ENCODE measurements around the gene ZNF398.

The ZNF398 gene

DNA sequence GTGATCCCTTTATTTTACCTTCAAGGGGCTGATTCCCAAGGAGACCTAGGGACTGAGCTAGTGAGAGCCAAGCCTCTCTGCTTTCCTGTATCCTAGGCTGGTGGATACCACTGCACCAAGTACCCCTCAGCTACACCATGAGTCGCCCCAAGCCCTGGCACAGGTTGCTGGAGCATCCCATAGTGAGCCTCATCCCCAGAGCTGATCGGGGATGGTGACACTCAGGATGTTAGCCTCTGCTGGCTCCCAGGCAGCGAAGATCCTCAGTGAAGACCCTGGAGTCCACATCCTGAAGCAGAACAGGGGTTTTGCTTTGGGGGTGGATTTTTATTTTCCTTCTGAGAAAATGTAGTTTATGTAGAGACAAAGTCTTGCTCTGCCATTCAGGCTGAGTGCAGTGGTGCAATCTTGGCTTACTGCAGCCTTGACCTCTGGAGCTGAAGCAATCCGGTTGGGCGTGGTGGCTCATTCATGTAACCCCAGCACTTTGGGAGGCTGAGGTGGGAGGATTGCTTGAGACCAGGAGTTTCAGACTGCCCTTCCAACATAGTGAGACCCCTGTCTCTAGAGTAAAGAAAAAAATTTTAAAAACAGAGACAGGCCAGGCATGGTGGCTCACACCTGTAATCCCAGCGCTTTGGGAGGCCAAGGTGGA is 79.7 kb downstream of the ZNF398 start:
- no peak for DNase-seq

DNA sequence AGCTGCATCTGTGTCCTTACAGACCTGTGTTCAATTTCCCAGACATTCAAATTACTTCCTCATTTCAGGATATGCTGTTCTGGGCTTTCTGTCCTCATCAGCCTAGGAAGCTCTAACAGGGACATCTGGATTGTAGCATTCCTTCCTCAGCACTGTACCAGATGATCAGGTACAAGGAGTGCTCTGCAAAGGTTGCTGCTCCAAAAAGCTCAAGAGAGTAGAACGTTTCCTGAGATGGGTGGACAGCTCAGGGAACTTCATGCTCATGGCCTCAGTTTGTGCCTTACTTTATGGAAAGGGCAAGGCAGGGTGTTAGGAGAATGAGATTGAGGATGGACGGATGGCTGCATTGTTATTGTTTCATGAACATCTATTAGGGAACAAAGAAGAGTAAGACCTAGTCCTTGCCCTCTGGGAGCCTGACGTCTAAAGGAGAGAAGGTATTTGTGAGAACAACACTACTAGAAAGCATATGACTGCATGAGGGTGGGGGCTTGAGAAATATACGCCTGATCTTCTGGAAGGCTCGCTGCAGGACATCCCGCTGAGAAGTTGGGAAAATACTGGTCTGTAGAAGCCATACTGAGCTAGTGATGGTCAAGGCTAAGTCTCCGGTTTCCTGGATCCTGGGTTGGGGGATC is 81.7 kb downstream of the ZNF398 start:
- no peak for DNase-seq

DNA sequence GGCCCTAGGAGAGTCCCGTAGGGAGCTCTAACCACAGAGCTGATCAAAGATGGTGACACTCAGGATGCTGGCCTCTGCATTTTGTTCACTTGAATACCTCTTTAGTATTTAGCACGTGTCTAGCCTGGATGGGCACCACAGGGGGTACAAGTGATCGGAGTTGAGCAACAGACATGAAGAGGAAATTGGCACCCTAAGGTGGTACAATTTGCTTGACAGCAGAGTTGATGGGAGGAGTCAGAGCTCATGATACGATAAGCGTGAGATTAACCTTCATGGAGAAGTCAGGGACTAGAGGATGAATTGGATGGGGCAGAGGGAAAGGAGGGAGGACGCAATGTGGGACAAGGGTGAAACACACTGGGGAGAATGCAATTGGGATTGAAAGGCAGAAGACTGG is 82.3 kb downstream of the ZNF398 start:
- DNase-seq = no peak

DNA sequence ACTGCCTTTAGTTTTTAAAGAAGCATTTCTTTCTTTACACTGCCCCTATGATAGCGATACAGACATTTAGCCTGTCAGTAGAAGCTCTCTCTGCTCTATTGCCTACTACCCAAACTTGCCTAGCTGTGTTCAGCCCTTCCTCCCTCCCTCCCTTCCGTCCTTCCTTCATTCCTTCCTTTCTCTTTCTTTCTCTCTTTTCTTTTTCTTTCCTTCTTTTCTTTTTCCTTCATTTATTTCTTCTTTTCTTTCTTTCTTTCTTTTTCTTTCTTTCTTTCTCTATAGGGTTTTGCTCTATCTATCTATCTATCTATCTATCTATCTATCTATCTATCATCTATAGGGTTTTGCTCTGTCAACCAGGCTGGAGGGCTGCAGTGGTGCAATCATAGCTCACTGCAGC is 85.1 kb downstream of the ZNF398 start:
- no peak for DNase-seq

Data from fibroblast of upper back skin (primary cell).